ENCODE results near the gene TLK1. TPM values are rescaled to one million over a fixed set of nuclear protein-coding genes. Genes with fewer than 3 reads are reported as not detected.

TLK1 gene
- total and polyA plus RNA-seq, 9 donors, result 16.9 to 27.2 (median 22.1) TPM

DNA sequence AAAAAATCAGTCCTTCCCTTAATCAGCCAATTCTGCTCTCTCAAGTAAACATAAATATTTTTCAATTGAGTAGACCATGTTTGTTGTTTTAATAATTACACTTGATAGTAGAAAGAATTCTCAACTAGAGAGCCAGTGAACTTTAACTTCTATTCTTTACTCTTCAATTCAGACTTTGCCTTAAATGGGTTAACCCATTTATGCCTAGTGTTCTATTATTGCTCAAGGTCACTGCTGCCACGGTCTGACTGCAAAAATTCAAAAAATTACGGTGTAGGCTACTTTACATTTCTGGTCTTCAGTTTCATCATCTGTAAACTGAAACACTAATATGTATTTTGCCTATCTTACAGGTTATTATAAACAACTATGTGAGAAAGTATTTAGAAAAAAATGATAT is 103.1 kb downstream of the TLK1 start:
- DNase-seq, result no peak
- Histone ChIP-seq H3K36me3 (ENCODE audit: control insufficient read depth, insufficient read depth, low read length) (peaks cover 8% of the 10 kb centered on the region), H3K9me3 (replicated peaks; ENCODE audit: control insufficient read depth, low read depth, low read length) (no peaks in the 10 kb centered on the region), H3K4me3 (ENCODE audit: low read length) (no peak overlapping the region), H3K27ac (ENCODE audit: low read length) (no peak overlapping the region), H3K27me3 (ENCODE audit: control insufficient read depth, insufficient read depth, low read length) (no peaks in the 10 kb centered on the region), H3K4me1 (ENCODE audit: control insufficient read depth, insufficient read depth, low read length) (no peaks in the 10 kb centered on the region)
- WGBS (ENCODE audit: insufficient coverage), result no CpG with 5 or more reads among the region's 2 CpGs

DNA sequence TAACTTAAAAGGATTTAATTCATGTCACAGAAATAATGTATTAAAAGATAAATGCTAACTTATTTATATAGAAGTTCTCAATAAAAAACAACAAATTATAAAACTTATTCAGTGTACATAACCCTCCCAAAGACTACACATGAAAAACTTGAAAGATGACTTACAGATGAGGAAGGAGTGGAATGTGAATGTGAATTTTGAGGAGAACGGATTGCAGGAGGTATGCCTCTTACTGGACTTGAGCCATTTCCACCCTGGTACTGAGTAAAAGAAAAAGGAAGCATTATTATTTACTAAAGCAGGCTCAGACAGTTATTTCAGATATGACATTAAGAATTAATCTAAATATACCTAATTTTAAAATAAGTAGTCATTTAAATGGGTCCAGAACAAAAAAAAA is 104.4 kb downstream of the TLK1 start:
- peaks cover 8% of the 10 kb centered on the region for H3K36me3 ChIP-seq (ENCODE audit: control insufficient read depth, insufficient read depth, low read length)
- no CpG with 5 or more reads among the region's 1 CpG for WGBS (ENCODE audit: insufficient coverage)
- H3K27ac ChIP-seq (ENCODE audit: low read length), result no peak overlapping the region

DNA sequence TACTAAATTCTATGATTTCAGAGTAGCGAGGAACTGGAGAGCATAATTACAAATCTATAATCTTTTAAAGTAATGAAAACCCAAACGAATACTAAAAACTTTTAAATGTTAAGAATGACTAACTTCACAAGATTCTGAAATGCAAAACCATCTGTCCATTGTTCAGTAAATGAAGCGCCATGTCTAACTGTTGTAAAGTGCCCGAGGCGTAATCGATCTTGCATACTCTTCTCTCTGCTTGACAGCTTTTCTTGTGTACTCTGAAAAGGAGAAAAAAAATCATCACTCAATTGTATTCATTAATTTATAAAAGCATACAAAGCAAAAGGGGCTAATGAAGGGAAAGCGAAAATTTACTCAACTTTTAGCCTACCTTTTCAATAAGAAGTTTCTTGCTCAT is 111.0 kb downstream of the TLK1 start:
- Histone ChIP-seq H3K27me3 (ENCODE audit: control insufficient read depth, insufficient read depth, low read length) (no peaks in the 10 kb centered on the region), H3K4me3 (ENCODE audit: low read length) (no peak overlapping the region), H3K4me1 (ENCODE audit: control insufficient read depth, insufficient read depth, low read length) (no peaks in the 10 kb centered on the region), H3K27ac (ENCODE audit: low read length) (no peak overlapping the region), H3K9me3 (replicated peaks; ENCODE audit: control insufficient read depth, low read depth, low read length) (no peaks in the 10 kb centered on the region), H3K36me3 (ENCODE audit: control insufficient read depth, insufficient read depth, low read length) (peaks cover 10% of the 10 kb centered on the region)
- no peak for DNase-seq
- 100% methylated on average over 3 of the region's 7 CpGs for WGBS (ENCODE audit: insufficient coverage)

More for the DNA sequence above, 104.4 kb downstream of the TLK1 start:
- H3K4me3 ChIP-seq (ENCODE audit: low read length), result no peak overlapping the region
- H3K4me1 ChIP-seq (ENCODE audit: control insufficient read depth, insufficient read depth, low read length), result no peaks in the 10 kb centered on the region
- no peak for DNase-seq
- no peaks in the 10 kb centered on the region for H3K27me3 ChIP-seq (ENCODE audit: control insufficient read depth, insufficient read depth, low read length)
- no peaks in the 10 kb centered on the region for H3K9me3 ChIP-seq (replicated peaks; ENCODE audit: control insufficient read depth, low read depth, low read length)

DNA sequence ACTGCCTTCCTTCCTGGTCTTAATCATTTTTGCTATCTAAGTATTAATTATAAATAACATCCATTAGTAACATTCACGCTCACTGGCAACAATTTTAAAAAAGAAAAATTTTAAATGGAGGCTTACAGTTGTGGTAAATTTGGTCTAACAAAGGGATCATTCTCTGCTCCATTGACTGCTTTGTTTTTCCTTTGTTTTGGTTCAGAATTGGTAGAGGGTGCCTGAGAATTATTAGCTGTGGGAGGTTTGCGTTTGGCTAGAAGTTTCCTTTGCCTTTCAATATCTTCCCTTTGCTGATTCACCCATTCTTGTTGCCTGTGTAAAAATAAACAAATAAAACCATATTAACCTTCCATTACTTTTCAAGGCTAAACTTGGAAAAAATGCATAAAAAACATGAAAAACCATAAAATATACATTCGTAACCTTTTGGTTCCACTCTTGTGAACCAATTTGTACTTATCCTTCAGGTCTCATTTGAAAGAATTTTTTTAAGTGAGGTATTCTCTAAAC is 114.6 kb downstream of the TLK1 start:
- H3K9me3 ChIP-seq (replicated peaks; ENCODE audit: control insufficient read depth, low read depth, low read length), result no peaks in the 10 kb centered on the region
- H3K27ac ChIP-seq (ENCODE audit: low read length), result no peak overlapping the region
- no peaks in the 10 kb centered on the region for H3K4me1 ChIP-seq (ENCODE audit: control insufficient read depth, insufficient read depth, low read length)
- H3K27me3 ChIP-seq (ENCODE audit: control insufficient read depth, insufficient read depth, low read length), result no peaks in the 10 kb centered on the region
- WGBS (ENCODE audit: insufficient coverage), result no CpG with 5 or more reads among the region's 3 CpGs
- DNase-seq, result no peak
- no peak overlapping the region for H3K4me3 ChIP-seq (ENCODE audit: low read length)
- peaks cover 17% of the 10 kb centered on the region for H3K36me3 ChIP-seq (ENCODE audit: control insufficient read depth, insufficient read depth, low read length)

DNA sequence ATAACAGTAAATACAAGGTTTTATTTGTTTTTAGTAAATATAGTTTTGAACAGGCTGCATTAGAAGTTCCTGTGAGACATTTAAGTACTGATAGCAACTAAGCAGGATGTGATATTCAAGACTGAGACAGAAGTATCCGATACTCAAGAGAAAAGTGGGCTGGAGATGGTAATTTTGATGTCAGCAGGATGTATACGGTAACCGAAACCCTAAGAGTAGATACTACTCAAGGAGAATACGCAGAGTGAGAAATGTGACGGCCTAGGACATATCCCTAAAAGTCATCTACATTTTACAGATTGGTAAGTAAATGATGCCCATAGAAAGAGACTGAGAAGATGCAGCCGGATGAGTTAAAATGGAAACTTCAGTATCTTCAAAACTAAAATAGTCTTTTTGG is 116.3 kb downstream of the TLK1 start:
- Histone ChIP-seq H3K27me3 (ENCODE audit: control insufficient read depth, insufficient read depth, low read length) (no peaks in the 10 kb centered on the region), H3K27ac (ENCODE audit: low read length) (no peak overlapping the region), H3K4me1 (ENCODE audit: control insufficient read depth, insufficient read depth, low read length) (no peaks in the 10 kb centered on the region), H3K4me3 (ENCODE audit: low read length) (no peak overlapping the region), H3K36me3 (ENCODE audit: control insufficient read depth, insufficient read depth, low read length) (peaks cover 16% of the 10 kb centered on the region), H3K9me3 (replicated peaks; ENCODE audit: control insufficient read depth, low read depth, low read length) (no peaks in the 10 kb centered on the region)
- no peak for DNase-seq
- WGBS (ENCODE audit: insufficient coverage), result no CpG with 5 or more reads among the region's 6 CpGs

DNA sequence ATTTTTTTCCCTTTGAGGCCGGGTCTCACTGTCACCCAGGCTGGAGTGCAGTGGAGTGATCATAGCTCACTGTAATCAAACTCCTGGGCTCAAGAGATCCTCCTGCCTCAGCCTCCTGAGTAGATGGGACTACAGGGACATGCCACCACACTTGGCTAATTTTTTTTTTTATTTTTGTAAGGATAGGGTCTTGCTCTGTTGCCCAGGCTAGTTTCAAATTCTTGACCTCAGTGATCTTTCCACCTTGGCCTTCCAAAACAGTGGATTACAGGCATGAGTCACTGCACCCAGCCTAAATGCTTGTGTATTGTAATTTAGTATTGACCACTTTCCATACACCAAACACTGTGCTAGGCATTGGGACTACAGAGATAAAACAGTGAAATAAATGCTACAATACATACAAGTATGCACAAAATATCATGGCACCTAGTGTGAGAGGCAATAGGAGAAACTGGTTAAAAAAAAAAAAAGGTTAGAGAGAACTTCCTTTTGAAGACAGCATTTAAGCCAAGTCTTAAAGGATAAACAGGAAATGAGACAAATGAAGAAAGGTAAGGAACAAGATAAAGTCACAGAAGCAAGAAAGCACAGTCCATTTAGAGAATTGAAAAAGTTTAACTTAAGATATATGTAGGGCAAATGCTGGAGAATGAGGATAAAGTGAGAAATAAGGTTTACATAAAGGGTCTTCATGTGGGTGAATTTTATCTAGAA is 118.3 kb downstream of the TLK1 start:
- DNase-seq, result no peak
- Histone ChIP-seq H3K27me3 (ENCODE audit: control insufficient read depth, insufficient read depth, low read length) (no peaks in the 10 kb centered on the region), H3K27ac (ENCODE audit: low read length) (no peak overlapping the region), H3K4me1 (ENCODE audit: control insufficient read depth, insufficient read depth, low read length) (no peaks in the 10 kb centered on the region), H3K4me3 (ENCODE audit: low read length) (no peak overlapping the region), H3K36me3 (ENCODE audit: control insufficient read depth, insufficient read depth, low read length) (peaks cover 10% of the 10 kb centered on the region), H3K9me3 (replicated peaks; ENCODE audit: control insufficient read depth, low read depth, low read length) (no peaks in the 10 kb centered on the region)
- WGBS (ENCODE audit: insufficient coverage), result 83% methylated on average over 1 of the region's 1 CpG

DNA sequence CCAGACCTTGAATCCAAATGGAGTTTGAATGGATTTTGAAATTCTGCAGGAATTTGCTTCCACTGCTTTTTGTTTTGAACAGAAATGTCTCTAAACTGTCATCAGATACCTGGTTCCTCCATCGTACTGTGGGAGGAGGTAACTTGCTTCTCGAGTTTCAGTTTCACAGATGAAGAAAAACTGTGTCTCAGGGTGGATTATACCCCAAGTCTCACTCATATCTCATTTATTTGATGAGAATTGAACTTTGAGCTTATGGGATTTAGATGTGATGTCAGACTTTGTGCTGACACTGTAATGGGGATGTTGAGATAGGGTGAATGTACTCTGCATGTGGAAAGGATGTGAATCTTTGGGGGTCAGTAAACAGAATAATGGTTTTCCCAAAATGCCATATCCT is 124.2 kb downstream of the TLK1 start:
- DNase-seq, result no peak
- peaks cover 21% of the 10 kb centered on the region for H3K36me3 ChIP-seq (ENCODE audit: control insufficient read depth, insufficient read depth, low read length)
- H3K4me3 ChIP-seq (ENCODE audit: low read length), result no peak overlapping the region
- no peaks in the 10 kb centered on the region for H3K9me3 ChIP-seq (replicated peaks; ENCODE audit: control insufficient read depth, low read depth, low read length)
- no peaks in the 10 kb centered on the region for H3K27me3 ChIP-seq (ENCODE audit: control insufficient read depth, insufficient read depth, low read length)
- WGBS (ENCODE audit: insufficient coverage), result no CpG with 5 or more reads among the region's 2 CpGs
- H3K4me1 ChIP-seq (ENCODE audit: control insufficient read depth, insufficient read depth, low read length), result no peaks in the 10 kb centered on the region
- H3K27ac ChIP-seq (ENCODE audit: low read length), result no peak overlapping the region

DNA sequence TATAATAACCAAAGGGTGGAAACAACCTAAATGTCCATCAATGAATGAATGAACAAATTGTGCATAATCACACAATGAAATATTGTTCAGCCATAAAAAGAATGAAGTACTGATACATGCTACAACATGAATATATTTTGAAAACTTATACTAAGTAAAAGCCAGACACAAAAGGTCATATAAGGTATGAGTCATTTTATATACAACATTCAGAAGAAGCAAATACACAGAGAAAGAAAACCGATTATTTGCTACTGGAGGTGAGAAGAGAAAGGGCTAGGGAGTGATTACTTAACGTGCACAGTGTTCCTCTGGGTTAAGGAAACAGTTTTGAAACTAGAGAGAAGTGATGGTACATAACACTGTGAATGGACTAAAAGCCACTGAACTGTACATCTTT is 126.4 kb downstream of the TLK1 start:
- Histone ChIP-seq H3K4me1 (ENCODE audit: control insufficient read depth, insufficient read depth, low read length) (no peaks in the 10 kb centered on the region), H3K4me3 (ENCODE audit: low read length) (no peak overlapping the region), H3K27ac (ENCODE audit: low read length) (no peak overlapping the region), H3K9me3 (replicated peaks; ENCODE audit: control insufficient read depth, low read depth, low read length) (no peaks in the 10 kb centered on the region), H3K27me3 (ENCODE audit: control insufficient read depth, insufficient read depth, low read length) (no peaks in the 10 kb centered on the region), H3K36me3 (ENCODE audit: control insufficient read depth, insufficient read depth, low read length) (peaks cover 20% of the 10 kb centered on the region)
- no peak for DNase-seq
- no CpG with 5 or more reads among the region's 2 CpGs for WGBS (ENCODE audit: insufficient coverage)

DNA sequence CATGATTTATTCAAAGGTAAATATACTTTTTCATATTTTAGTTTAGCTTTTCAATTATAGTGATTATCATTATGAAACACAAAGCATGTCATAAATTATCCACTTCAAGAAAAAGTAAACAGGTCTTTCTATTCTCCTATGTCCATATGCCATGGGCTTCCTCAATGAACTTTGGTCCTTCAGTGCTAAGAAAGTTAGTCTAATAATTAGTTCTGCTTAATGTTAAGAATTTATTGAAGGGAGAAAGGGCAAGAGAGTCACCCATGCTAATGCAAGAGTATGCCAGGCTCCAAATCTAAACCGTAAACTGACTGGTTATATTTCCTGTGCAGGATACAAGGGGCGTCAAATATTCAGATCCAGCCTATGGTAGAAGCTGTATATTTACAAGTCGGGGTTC is 135.5 kb downstream of the TLK1 start:
- DNase-seq, result no peak
- no peaks in the 10 kb centered on the region for H3K9me3 ChIP-seq (replicated peaks; ENCODE audit: control insufficient read depth, low read depth, low read length)
- no peaks in the 10 kb centered on the region for H3K27me3 ChIP-seq (ENCODE audit: control insufficient read depth, insufficient read depth, low read length)
- 58% methylated on average over 2 of the region's 3 CpGs for WGBS (ENCODE audit: insufficient coverage)
- H3K27ac ChIP-seq (ENCODE audit: low read length), result no peak overlapping the region
- peaks cover 11% of the 10 kb centered on the region for H3K36me3 ChIP-seq (ENCODE audit: control insufficient read depth, insufficient read depth, low read length)
- H3K4me3 ChIP-seq (ENCODE audit: low read length), result no peak overlapping the region
- no peaks in the 10 kb centered on the region for H3K4me1 ChIP-seq (ENCODE audit: control insufficient read depth, insufficient read depth, low read length)

DNA sequence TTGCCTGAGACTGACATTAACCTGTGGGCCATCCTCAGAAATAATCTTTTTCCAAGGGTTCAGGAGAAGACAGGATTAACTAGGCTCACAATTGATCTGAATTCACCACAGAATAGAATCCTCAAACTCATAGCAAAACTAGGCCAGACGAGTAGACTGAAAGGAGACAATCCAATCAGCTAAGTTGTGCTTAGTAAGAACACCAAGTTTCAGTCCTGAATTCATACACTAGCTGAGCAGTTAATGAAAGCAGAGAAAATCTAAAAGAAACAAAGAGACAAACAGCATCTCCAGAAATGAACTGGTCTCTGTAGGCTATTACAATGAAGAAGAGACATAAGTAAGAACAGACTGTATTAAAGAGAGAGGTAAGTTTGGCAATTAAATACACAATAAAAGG is 142.2 kb downstream of the TLK1 start:
- peaks cover 16% of the 10 kb centered on the region for H3K36me3 ChIP-seq (ENCODE audit: control insufficient read depth, insufficient read depth, low read length)

DNA sequence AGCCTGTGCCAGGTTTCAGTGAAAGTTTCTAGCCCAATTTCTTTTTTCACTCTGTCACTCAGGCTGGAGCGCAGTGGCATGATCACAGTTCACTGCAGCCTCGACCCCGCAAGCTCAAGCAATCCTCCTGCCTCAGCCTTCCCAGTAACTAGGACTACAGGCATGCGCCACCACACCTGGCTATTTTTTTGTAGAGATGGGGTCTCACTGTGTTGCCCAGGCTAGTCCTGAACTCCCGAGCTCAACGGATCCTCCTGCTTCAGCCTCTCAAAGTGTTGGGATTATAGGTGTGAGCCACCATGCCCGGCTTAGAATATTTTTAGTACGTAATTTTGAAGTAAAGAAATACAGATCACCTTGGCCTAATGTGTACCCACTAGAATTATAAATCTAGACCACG is 144.6 kb downstream of the TLK1 start:
- H3K27ac ChIP-seq (ENCODE audit: low read length), result no peak overlapping the region
- no peaks in the 10 kb centered on the region for H3K27me3 ChIP-seq (ENCODE audit: control insufficient read depth, insufficient read depth, low read length)
- no peaks in the 10 kb centered on the region for H3K4me1 ChIP-seq (ENCODE audit: control insufficient read depth, insufficient read depth, low read length)
- 100% methylated on average over 5 of the region's 9 CpGs for WGBS (ENCODE audit: insufficient coverage)
- H3K36me3 ChIP-seq (ENCODE audit: control insufficient read depth, insufficient read depth, low read length), result peaks cover 14% of the 10 kb centered on the region
- no peaks in the 10 kb centered on the region for H3K9me3 ChIP-seq (replicated peaks; ENCODE audit: control insufficient read depth, low read depth, low read length)
- no peak for DNase-seq
- H3K4me3 ChIP-seq (ENCODE audit: low read length), result no peak overlapping the region

More for the DNA sequence above, 142.2 kb downstream of the TLK1 start:
- no peak overlapping the region for H3K4me3 ChIP-seq (ENCODE audit: low read length)
- WGBS (ENCODE audit: insufficient coverage), result no CpG with 5 or more reads among the region's 1 CpG
- H3K9me3 ChIP-seq (replicated peaks; ENCODE audit: control insufficient read depth, low read depth, low read length), result no peaks in the 10 kb centered on the region
- H3K4me1 ChIP-seq (ENCODE audit: control insufficient read depth, insufficient read depth, low read length), result no peaks in the 10 kb centered on the region
- DNase-seq, result no peak
- no peak overlapping the region for H3K27ac ChIP-seq (ENCODE audit: low read length)
- H3K27me3 ChIP-seq (ENCODE audit: control insufficient read depth, insufficient read depth, low read length), result no peaks in the 10 kb centered on the region
